Smooth muscle cell of bladder (primary cell): Measurements from ENCODE around the gene SAAL1. TPM values are rescaled to one million over a fixed set of nuclear protein-coding genes. Genes with fewer than 3 reads are reported as not detected.

Experiments used
- total RNA-seq: library from RNA; depleted of rRNA; stranded (reverse); fragments of >200 nt; gene quantifications from 2 replicates; pipeline ENCODE4 v1.2.3, GENCODE V29; 2014

The SAAL1 gene, protein sequence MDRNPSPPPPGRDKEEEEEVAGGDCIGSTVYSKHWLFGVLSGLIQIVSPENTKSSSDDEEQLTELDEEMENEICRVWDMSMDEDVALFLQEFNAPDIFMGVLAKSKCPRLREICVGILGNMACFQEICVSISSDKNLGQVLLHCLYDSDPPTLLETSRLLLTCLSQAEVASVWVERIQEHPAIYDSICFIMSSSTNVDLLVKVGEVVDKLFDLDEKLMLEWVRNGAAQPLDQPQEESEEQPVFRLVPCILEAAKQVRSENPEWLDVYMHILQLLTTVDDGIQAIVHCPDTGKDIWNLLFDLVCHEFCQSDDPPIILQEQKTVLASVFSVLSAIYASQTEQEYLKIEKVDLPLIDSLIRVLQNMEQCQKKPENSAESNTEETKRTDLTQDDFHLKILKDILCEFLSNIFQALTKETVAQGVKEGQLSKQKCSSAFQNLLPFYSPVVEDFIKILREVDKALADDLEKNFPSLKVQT
- 9.8 and 12.8 TPM in 2 replicates for total RNA-seq

DNA sequence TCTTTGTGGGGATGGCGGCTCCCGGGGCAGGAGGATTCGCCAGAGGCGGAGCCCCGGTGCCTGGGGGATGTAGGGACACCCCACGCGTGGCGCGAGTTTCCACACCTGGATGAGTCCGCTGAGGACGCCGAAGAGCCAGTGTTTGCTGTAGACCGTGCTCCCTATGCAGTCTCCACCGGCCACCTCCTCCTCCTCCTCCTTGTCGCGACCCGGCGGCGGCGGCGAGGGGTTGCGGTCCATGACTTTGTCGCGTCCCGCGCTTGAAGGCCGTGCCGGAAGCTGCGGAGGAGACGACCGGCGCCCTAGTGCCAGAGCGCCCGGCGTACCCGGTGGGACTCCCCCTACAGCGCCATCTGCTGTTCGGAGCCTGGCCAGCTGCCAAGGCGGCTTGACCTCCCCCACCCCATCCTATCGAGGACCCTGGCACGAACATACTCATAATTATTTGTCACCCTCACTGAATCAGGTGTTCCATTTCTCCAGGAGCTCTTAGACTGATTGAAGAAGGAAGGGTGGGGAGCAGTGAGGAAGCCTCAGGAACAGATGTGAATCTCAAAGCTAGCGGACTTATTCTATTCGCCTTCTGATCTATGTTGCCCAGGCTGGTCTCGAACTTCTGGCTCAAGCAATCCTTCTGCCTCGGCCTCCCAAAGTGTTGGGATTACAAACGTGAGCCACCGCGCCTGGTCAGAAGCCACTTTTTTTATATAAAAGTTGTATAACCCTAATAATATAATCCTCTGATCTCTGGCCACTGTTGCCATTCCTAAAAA, at the start of gene SAAL1:
Gene SAAL1, minus strand, starts transcription at position 281 of the 773 bp plus-strand sequence. Its CDS starts 41 bp downstream, at position 240.

DNA sequence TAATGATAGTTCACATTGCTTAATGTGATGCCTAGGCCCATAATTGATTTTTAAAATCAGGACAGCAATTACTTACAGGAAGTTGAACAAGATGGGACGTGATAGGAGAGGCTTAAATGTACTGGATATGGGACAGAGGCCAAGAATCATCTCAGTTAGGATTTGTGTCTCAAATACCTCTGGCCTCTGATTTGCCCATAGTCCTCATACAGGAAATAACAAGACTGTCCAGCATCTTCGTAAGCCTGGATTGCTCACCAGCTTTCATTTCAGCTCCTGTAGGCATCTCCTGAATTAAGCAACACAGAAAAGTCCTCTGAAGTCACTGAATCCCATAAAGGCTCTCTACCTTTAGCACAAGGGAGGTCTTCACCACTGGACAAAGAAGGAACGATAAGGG, 26.5 kb upstream of the SAAL1 start, which contains the start of gene MRGPRX3:
Gene MRGPRX3, plus strand, starts transcription at position 231 of the 400 bp plus-strand sequence. CDS start 4,632 bp downstream, outside the sequence.

DNA sequence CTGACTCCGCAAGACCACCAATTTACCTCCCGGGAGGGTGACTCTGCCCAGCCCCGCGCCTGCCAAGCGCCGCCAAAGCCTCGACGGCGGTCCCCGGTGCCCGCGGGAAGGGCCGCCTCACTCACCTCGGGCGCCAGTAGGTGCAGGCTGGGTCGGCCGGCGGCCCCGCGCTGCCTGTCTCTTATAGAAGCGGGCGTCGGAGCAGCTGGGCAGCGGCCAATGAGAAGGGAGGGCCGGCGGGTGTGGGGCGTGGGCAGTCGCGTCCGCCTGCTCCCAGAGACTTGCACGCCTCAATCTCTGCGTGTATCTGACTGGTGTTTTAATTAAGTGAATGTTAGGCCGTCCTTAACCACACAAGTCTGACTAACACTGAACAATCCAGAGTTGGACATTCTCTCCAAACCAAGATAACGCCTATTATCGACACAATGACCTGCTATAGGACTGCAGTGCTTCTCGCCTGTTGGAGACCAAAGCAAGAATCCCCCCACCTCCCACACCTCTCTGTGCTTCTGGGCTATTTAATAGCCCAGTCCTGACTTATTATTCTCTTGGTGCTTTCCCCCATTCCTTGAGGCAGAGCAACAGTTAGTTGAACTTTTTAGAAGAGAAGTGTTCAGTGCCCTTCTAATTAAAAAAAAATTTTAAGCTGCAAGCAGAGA, 59.6 kb downstream of the SAAL1 start, which contains the start of gene TPH1:
Gene TPH1, minus strand, starts transcription at position 154 of the 662 bp plus-strand sequence. CDS start 5,507 bp downstream, outside the sequence.

Other genes starting within 250 kb of the SAAL1 start
- 32.7 and 35.2 TPM in 2 replicates for gene SERGEF, start 93.0 kb downstream of the SAAL1 start, total RNA-seq
- gene TPH1, start 59.8 kb downstream of the SAAL1 start, total RNA-seq: 0.09 and 0.14 TPM in 2 replicates
- gene MRGPRX3, start 26.5 kb upstream of the SAAL1 start, total RNA-seq: not detected in 2 replicates
- gene MRGPRX4, start 66.8 kb upstream of the SAAL1 start, total RNA-seq: under 0.01 TPM in 1 of 2 replicates, not detected in the other
- gene SAA4, start 130.7 kb upstream of the SAAL1 start, total RNA-seq: not detected in 2 replicates
- 0.28 TPM in 1 of 2 replicates, not detected in the other for gene SAA2, start 142.6 kb upstream of the SAAL1 start, total RNA-seq
- gene SAA1, start 160.2 kb upstream of the SAAL1 start, total RNA-seq: 0.37 TPM in 1 of 2 replicates, not detected in the other
- 33.3 and 43.1 TPM in 2 replicates for gene HPS5, start 216.1 kb upstream of the SAAL1 start, total RNA-seq
- gene GTF2H1, start 216.5 kb upstream of the SAAL1 start, total RNA-seq: 57.9 and 59.2 TPM in 2 replicates